ENCODE results near the gene SNTG2.

DNA sequence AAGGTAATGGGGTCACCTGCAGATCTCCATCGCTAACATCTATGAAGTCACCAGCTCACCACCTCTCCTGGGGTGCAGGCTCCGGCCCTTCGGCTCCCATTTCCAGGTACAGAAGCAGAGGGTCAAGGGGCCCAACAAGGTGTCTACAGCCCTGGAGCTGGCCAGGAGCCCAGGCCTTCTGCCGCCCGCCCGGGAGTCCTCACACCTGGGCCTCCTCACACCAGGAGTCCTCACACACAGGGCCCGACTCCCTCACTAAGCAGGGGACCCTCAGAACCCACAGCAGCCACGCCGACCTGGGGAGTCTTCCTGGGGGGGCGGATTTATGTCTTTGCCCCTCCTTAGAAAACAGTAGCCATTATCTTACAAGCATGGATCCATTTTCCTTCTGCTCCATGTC, 419.3 kb downstream of the SNTG2 start:
- TF ChIP-seq, protein P1, sequence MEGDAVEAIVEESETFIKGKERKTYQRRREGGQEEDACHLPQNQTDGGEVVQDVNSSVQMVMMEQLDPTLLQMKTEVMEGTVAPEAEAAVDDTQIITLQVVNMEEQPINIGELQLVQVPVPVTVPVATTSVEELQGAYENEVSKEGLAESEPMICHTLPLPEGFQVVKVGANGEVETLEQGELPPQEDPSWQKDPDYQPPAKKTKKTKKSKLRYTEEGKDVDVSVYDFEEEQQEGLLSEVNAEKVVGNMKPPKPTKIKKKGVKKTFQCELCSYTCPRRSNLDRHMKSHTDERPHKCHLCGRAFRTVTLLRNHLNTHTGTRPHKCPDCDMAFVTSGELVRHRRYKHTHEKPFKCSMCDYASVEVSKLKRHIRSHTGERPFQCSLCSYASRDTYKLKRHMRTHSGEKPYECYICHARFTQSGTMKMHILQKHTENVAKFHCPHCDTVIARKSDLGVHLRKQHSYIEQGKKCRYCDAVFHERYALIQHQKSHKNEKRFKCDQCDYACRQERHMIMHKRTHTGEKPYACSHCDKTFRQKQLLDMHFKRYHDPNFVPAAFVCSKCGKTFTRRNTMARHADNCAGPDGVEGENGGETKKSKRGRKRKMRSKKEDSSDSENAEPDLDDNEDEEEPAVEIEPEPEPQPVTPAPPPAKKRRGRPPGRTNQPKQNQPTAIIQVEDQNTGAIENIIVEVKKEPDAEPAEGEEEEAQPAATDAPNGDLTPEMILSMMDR (conservative IDR thresholded peaks at IDR 0.05; ENCODE audit: low read length), result no peak
- TF ChIP-seq EZH2phosphoT487 (IDR thresholded peaks at IDR 0.05; ENCODE audit: borderline replicate concordance), result no peak
